Measurements from ENCODE around the gene TERB1.

DNA sequence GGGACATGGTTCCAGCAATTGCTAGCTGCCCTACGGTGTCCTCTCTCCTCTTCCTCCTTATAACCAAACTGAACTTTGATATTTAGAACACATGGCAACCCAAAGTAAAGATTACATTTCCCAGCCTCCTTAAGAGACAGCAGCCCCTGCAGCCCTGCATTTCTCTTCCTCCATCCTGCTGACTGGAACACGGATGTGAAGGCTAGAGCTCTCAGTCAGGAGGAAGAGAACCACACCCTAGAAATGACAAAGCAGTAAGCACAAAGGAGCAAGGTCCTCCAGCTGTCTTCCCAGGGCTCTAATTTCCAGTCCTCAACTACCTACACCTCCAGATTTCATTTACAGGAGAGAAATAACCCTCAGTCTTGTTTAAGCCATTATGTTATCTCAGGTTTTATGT is 60.9 kb downstream of the TERB1 start:
- TF ChIP-seq TCF12 (IDR thresholded peaks at IDR 0.05) (no peak), POLR2AphosphoS5 (IDR thresholded peaks at IDR 0.05; ENCODE audit: low read depth, low read length) (no peak), TEAD4 (IDR thresholded peaks at IDR 0.05; ENCODE audit: borderline replicate concordance, insufficient read depth) (no peak), RAD21 (IDR thresholded peaks at IDR 0.05; ENCODE audit: low read length) (no peak), FOXJ3 (CRISPR knock-in tag; IDR thresholded peaks at IDR 0.05) (no peak), SIN3A (IDR thresholded peaks at IDR 0.05; ENCODE audit: borderline replicate concordance, low read depth, low read length) (no peak), JUND (IDR thresholded peaks at IDR 0.05) (no peak), MEF2A (IDR thresholded peaks at IDR 0.05; ENCODE audit: borderline replicate concordance, low read depth) (no peak), GABPA (IDR thresholded peaks at IDR 0.05; ENCODE audit: low read depth) (no peak), NFIC (IDR thresholded peaks at IDR 0.05; ENCODE audit: borderline replicate concordance) (no peak)
- TF ChIP-seq, protein P1, sequence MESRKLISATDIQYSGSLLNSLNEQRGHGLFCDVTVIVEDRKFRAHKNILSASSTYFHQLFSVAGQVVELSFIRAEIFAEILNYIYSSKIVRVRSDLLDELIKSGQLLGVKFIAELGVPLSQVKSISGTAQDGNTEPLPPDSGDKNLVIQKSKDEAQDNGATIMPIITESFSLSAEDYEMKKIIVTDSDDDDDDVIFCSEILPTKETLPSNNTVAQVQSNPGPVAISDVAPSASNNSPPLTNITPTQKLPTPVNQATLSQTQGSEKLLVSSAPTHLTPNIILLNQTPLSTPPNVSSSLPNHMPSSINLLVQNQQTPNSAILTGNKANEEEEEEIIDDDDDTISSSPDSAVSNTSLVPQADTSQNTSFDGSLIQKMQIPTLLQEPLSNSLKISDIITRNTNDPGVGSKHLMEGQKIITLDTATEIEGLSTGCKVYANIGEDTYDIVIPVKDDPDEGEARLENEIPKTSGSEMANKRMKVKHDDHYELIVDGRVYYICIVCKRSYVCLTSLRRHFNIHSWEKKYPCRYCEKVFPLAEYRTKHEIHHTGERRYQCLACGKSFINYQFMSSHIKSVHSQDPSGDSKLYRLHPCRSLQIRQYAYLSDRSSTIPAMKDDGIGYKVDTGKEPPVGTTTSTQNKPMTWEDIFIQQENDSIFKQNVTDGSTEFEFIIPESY (IDR thresholded peaks at IDR 0.05; ENCODE audit: borderline replicate concordance, low read depth) = no peak
- TF ChIP-seq, protein P2, sequence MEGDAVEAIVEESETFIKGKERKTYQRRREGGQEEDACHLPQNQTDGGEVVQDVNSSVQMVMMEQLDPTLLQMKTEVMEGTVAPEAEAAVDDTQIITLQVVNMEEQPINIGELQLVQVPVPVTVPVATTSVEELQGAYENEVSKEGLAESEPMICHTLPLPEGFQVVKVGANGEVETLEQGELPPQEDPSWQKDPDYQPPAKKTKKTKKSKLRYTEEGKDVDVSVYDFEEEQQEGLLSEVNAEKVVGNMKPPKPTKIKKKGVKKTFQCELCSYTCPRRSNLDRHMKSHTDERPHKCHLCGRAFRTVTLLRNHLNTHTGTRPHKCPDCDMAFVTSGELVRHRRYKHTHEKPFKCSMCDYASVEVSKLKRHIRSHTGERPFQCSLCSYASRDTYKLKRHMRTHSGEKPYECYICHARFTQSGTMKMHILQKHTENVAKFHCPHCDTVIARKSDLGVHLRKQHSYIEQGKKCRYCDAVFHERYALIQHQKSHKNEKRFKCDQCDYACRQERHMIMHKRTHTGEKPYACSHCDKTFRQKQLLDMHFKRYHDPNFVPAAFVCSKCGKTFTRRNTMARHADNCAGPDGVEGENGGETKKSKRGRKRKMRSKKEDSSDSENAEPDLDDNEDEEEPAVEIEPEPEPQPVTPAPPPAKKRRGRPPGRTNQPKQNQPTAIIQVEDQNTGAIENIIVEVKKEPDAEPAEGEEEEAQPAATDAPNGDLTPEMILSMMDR (IDR thresholded peaks at IDR 0.05) = no peak
- TF ChIP-seq, protein P3, sequence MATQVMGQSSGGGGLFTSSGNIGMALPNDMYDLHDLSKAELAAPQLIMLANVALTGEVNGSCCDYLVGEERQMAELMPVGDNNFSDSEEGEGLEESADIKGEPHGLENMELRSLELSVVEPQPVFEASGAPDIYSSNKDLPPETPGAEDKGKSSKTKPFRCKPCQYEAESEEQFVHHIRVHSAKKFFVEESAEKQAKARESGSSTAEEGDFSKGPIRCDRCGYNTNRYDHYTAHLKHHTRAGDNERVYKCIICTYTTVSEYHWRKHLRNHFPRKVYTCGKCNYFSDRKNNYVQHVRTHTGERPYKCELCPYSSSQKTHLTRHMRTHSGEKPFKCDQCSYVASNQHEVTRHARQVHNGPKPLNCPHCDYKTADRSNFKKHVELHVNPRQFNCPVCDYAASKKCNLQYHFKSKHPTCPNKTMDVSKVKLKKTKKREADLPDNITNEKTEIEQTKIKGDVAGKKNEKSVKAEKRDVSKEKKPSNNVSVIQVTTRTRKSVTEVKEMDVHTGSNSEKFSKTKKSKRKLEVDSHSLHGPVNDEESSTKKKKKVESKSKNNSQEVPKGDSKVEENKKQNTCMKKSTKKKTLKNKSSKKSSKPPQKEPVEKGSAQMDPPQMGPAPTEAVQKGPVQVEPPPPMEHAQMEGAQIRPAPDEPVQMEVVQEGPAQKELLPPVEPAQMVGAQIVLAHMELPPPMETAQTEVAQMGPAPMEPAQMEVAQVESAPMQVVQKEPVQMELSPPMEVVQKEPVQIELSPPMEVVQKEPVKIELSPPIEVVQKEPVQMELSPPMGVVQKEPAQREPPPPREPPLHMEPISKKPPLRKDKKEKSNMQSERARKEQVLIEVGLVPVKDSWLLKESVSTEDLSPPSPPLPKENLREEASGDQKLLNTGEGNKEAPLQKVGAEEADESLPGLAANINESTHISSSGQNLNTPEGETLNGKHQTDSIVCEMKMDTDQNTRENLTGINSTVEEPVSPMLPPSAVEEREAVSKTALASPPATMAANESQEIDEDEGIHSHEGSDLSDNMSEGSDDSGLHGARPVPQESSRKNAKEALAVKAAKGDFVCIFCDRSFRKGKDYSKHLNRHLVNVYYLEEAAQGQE (IDR thresholded peaks at IDR 0.05; ENCODE audit: low read depth, low read length) = no peak
- TF ChIP-seq, protein P4, sequence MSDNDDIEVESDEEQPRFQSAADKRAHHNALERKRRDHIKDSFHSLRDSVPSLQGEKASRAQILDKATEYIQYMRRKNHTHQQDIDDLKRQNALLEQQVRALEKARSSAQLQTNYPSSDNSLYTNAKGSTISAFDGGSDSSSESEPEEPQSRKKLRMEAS (IDR thresholded peaks at IDR 0.05; ENCODE audit: low read depth) = no peak
